Myometrial cell (primary cell): ENCODE data around the gene GABPA. TPM values are rescaled to one million over a fixed set of nuclear protein-coding genes. Genes with fewer than 3 reads are reported as not detected.

Source experiments
- total RNA-seq: library from RNA; depleted of rRNA; stranded (reverse); fragments of >200 nt; gene quantifications from 2 replicates; pipeline ENCODE4 v1.2.3, GENCODE V29; 2015

Gene GABPA
- 15.3 and 15.6 TPM in 2 replicates for total RNA-seq

GRCh38 chr21:25734904-25735645 is at the start of gene GABPA, which contains the start of gene ATP5PF:
Gene GABPA, plus strand, starts transcription at chr21:25734972. Its CDS starts 6,627 bp downstream, at chr21:25741599.
Gene ATP5PF, minus strand, starts transcription at chr21:25734904. Its CDS starts 5,110 bp downstream, at chr21:25729794.

Other genes starting within 250 kb of the GABPA start
- 20.8 and 31.0 TPM in 2 replicates for gene MRPL39, start 127.5 kb upstream of the GABPA start, total RNA-seq
- 0.35 TPM in 1 of 2 replicates, not detected in the other for gene JAM2, start 95.7 kb upstream of the GABPA start, total RNA-seq
- gene ATP5PF, start 68 bp upstream of the GABPA start, total RNA-seq = 68.9 and 81.9 TPM in 2 replicates